H1 (cell line): Measurements from ENCODE around the gene PPWD1. TPM values are rescaled to one million over a fixed set of nuclear protein-coding genes. Genes with fewer than 3 reads are reported as not detected.

ENCODE experiments used
- ASH2L ChIP-seq: fragments of 200-600, 300-600 bp; sonication (generic); IDR thresholded peaks from one replicate; pipeline ENCODE4 v1.7.1; 2017; ENCODE audit warnings: low read length
- ATF2 ChIP-seq: IDR thresholded peaks from 2 replicates; pipeline ENCODE4 v1.6.1; 2012; ENCODE audit warnings: low read length, inconsistent platforms
- CHD1 ChIP-seq: IDR thresholded peaks from 2 replicates; pipeline ENCODE4 v1.6.1; 2012; ENCODE audit warnings: low read depth, low read length, improper control_type of control experiment
- CHD7 ChIP-seq: fragments of 300-600 bp; sonication (generic); IDR thresholded peaks from 2 replicates; pipeline ENCODE4 v1.7.1; 2012; ENCODE audit warnings: low read length, moderate library complexity, mild to moderate bottlenecking, inconsistent platforms; ENCODE audit not compliant: insufficient replicate concordance
- CREB1 ChIP-seq: IDR thresholded peaks from 2 replicates; pipeline ENCODE4 v1.6.1; 2012; ENCODE audit warnings: inconsistent platforms
- EP300 ChIP-seq, 2 experiments: IDR thresholded peaks; 1 replicate in 1 of 2; 2 replicates in 1 of 2; pipeline ENCODE4 v1.6.1; 2011 to 2012; ENCODE audit warnings: low read depth in 2 of 2, low read length in 2 of 2, mild to moderate bottlenecking in 2 of 2, borderline replicate concordance in 1 of 2, inconsistent platforms in 1 of 2, moderate library complexity in 1 of 2
- TCF12 ChIP-seq: IDR thresholded peaks from 2 replicates; pipeline ENCODE4 v1.6.1; 2011; ENCODE audit warnings: low read depth, mild to moderate bottlenecking, low read length
- YY1 ChIP-seq: IDR thresholded peaks from 2 replicates; pipeline ENCODE4 v1.6.1; 2011; ENCODE audit warnings: low read depth, mild to moderate bottlenecking, low read length
- polyA plus RNA-seq, 7 experiments: library from polyadenylated mRNA; depleted of rRNA in 3 of 7; stranded (reverse) in 5 of 7; unstranded in 2 of 7; fragments of >200 nt in 5 of 7; fragments of 200-250 nt in 2 of 7; gene quantifications; 1 replicate in 5 of 7; 2 replicates in 1 of 7; 4 replicates in 1 of 7; pipeline versions ENCODE4 v1.2.1 to v1.2.3, GENCODE V29; 2011 to 2013; ENCODE audit warnings: missing spikeins in 2 of 7, mixed read lengths in 2 of 7
- total RNA-seq: library from RNA; stranded (reverse); fragmentation: NEBNext Ultra II Directional; extraction: Animal tissue kit (Norgen Biotek cat#: 25700); gene quantifications from 2 replicates; pipeline ENCODE4 v1.2.1, GENCODE V29; 2021

The PPWD1 gene
- total and polyA plus RNA-seq, 2 of the 8 experiments (the other 6 are each of a cell fraction or from before 2014, with no cell fraction given) = 5.0 to 35.7 TPM

- TF ChIP-seq CHD7 (no peak), EP300 (IDR thresholded peaks at IDR 0.05; ENCODE audit: borderline replicate concordance in 1 of 2, low read depth in 2 of 2, low read length in 2 of 2) (no peak), ATF2 (no peak), CHD1 (no peak), TCF12 (no peak), ASH2L (no peak), YY1 (no peak), CREB1 (no peak)
- TF ChIP-seq, all 59 proteins: peak for 0
Measured at GRCh38 chr5:65546141-65546540, 17.0 kb upstream of the PPWD1 start (continued).
